GM12875 (cell line): ENCODE measurements around the gene HNRNPLL.

Source experiments
- H3K4me3 ChIP-seq: one replicate; pipeline ENCODE4 v1.5.1; 2011; ENCODE audit warnings: low read depth, low read length, control low read depth
- CTCF ChIP-seq: IDR thresholded peaks from 2 replicates; pipeline ENCODE4 v1.5.1; 2011; ENCODE audit warnings: low read depth, mild to moderate bottlenecking, control low read depth, inconsistent platforms, low read length, moderate library complexity, borderline replicate concordance; ENCODE audit not compliant: insufficient read depth

HNRNPLL gene

GRCh38 chr2:38534746-38535403 is 67.9 kb downstream of the HNRNPLL start:
- no peak for TF ChIP-seq CTCF
- H3K4me3 ChIP-seq, result no peak overlapping the region

- H3K4me3 ChIP-seq, result no peak overlapping the region
- TF ChIP-seq CTCF, result no peak
These were observed 68.8 kb downstream of the HNRNPLL start for GRCh38 chr2:38533757-38534545.

- no peak overlapping the region for H3K4me3 ChIP-seq
- TF ChIP-seq CTCF, result no peak
These were observed 69.5 kb downstream of the HNRNPLL start for GRCh38 chr2:38533180-38533579.

- no peak overlapping the region for H3K4me3 ChIP-seq
- no peak for TF ChIP-seq CTCF
These were observed 70.4 kb downstream of the HNRNPLL start for GRCh38 chr2:38532366-38532765.

GRCh38 chr2:38529208-38529607 is 73.5 kb downstream of the HNRNPLL start:
- no peak overlapping the region for H3K4me3 ChIP-seq
- TF ChIP-seq CTCF, result no peak

GRCh38 chr2:38528534-38528933 is 74.2 kb downstream of the HNRNPLL start:
- H3K4me3 ChIP-seq, result no peak overlapping the region
- no peak for TF ChIP-seq CTCF

GRCh38 chr2:38528008-38528442 is 74.7 kb downstream of the HNRNPLL start:
- no peak overlapping the region for H3K4me3 ChIP-seq
- no peak for TF ChIP-seq CTCF
